Fibroblast of the aortic adventitia (primary cell): ENCODE results near the gene SUPT4H1. TPM values are rescaled to one million over a fixed set of nuclear protein-coding genes. Genes with fewer than 3 reads are reported as not detected.

Source experiments
- DNase-seq: peaks from one replicate; pipeline ENCODE4 v3.0.0-alpha.2; 2010; ENCODE audit warnings: low read depth
- H3K4me3 ChIP-seq: 2 replicates; pipeline ENCODE4 v1.5.1; 2011; ENCODE audit warnings: low read depth, mild to moderate bottlenecking, control low read depth, low read length, moderate library complexity
- total RNA-seq: library from RNA; depleted of rRNA; stranded (reverse); fragments of >200 nt; gene quantifications from 2 replicates; pipeline ENCODE4 v1.2.3, GENCODE V29; 2012; ENCODE audit warnings: low replicate concordance
- TF ChIP-seq, protein P1 (sequence below): IDR thresholded peaks from 2 replicates; pipeline ENCODE4 v1.5.1; 2011; ENCODE audit warnings: mild to moderate bottlenecking, low read length, control low read depth, inconsistent platforms; ENCODE audit not compliant: insufficient read depth

Gene SUPT4H1
- total RNA-seq, 1 donor, result 34.9 TPM

DNA sequence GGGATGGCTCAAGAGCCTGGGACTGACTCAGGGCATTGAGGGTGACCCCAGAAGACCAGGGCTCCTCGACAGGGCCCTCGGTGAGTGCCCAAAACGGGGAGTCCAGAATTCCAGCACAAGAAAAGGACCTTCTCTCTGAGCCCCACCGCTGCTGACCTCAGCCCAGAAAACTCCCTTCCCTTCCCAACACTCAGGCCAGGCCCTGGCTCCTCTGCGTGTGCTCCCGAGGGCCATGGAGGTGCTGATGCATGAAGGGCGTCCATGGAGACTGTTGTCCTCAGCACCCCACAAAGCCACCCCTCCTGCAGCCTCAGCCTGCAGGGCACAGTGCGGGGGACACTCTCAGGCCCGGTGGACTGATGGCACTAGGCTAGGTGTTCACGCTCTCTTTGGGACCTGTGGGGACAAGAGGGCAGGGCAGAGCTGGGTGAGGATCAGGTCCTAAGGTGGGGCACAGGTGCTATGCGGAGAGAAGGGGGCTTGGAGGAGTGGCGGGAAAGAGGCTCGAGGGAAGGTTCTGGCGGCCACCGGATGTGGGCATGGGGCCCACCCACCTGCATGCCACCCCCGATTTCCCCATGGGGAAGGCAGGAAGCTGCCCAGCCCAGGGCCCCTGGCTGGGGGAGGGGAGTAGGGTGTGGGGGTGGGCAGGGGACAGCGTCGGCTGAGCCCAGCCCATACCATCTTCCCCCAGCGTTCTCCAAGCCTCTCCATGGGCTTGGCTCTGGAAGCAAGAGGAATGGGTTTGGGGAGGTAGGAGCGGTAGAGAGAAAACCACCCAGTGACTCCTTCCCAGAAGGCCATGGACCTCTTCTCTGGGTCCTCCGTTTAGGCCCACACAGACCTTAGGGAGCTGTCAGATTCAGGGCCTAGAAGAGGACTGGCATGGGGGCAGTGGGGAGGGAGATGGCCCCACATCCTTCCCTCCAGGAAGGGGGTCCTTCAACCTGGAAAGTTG, 18.9 kb downstream of the SUPT4H1 start:
- DNase-seq, result no peak
- TF ChIP-seq, protein P1, sequence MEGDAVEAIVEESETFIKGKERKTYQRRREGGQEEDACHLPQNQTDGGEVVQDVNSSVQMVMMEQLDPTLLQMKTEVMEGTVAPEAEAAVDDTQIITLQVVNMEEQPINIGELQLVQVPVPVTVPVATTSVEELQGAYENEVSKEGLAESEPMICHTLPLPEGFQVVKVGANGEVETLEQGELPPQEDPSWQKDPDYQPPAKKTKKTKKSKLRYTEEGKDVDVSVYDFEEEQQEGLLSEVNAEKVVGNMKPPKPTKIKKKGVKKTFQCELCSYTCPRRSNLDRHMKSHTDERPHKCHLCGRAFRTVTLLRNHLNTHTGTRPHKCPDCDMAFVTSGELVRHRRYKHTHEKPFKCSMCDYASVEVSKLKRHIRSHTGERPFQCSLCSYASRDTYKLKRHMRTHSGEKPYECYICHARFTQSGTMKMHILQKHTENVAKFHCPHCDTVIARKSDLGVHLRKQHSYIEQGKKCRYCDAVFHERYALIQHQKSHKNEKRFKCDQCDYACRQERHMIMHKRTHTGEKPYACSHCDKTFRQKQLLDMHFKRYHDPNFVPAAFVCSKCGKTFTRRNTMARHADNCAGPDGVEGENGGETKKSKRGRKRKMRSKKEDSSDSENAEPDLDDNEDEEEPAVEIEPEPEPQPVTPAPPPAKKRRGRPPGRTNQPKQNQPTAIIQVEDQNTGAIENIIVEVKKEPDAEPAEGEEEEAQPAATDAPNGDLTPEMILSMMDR, result no peak
- no peak overlapping the region for H3K4me3 ChIP-seq

- TF ChIP-seq, protein P1, result no peak
- no peak for DNase-seq
- no peak overlapping the region for H3K4me3 ChIP-seq
Measured at GRCh38 chr17:58331815-58332777, 19.9 kb downstream of the SUPT4H1 start.

GRCh38 chr17:58330997-58331814, 20.8 kb downstream of the SUPT4H1 start:
- no peak for DNase-seq
- no peak overlapping the region for H3K4me3 ChIP-seq
- TF ChIP-seq, protein P1, result no peak

- no peak for DNase-seq
- TF ChIP-seq, protein P1, result no peak
- no peak overlapping the region for H3K4me3 ChIP-seq
Measured at GRCh38 chr17:58330538-58330996, 21.4 kb downstream of the SUPT4H1 start.

DNA sequence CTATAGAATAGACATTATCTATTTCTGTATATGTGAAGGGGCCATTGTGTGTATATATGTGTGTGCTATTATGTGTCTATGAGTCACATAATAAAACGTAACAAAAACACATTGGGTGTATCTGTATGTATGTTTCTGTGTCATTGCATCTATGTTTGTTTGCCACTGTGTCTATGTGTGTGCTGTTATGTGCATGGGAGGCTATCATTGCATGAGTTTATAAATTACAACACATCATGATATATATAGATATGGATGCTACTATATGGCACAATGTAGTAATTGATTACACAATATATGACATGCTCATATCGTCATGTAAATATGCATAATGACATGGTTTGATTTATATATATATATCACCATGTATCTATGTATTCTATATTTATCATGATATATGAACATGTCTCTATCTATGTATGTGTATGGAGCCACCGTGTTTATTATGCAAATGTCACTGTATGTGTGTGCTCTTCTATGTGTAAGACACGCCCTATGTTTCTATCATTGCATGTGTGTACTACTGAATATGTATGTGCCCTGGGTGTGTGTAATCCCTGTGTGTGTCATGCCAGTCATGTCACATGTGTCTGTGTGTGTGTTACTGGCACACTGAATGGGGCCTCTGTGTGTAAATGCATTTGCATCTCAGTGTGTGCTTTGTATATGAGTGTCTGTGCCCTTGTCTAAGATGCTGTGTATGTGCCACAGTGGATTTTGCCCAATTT, 22.0 kb downstream of the SUPT4H1 start:
- TF ChIP-seq, protein P1, result no peak
- DNase-seq, result no peak
- no peak overlapping the region for H3K4me3 ChIP-seq
